Measurements from ENCODE around the gene TINAGL1.

GRCh38 chr1:31529999-31530684 is 46.2 kb upstream of the TINAGL1 start:
- TF ChIP-seq CTCF (IDR thresholded peaks at IDR 0.05): no peak
- TF ChIP-seq POLR2A (IDR thresholded peaks at IDR 0.05): no peak
- no peak for TF ChIP-seq POLR2AphosphoS5 (IDR thresholded peaks at IDR 0.05)
